HG03095 (cell line): ENCODE results near the gene COL25A1.
"Not testable (repeated sequence)": the region's sequence is repeated elsewhere in the genome, so short reads cannot be mapped to it uniquely, and the experiment has no call there.

Experiments
- ATAC-seq: cut with Tn5 transposase; IDR thresholded peaks from one replicate; pipeline ENCODE4 v1.9.1; 2021; ENCODE audit warnings: moderate library complexity; ENCODE audit not compliant: unreplicated experiment

COL25A1 gene

DNA sequence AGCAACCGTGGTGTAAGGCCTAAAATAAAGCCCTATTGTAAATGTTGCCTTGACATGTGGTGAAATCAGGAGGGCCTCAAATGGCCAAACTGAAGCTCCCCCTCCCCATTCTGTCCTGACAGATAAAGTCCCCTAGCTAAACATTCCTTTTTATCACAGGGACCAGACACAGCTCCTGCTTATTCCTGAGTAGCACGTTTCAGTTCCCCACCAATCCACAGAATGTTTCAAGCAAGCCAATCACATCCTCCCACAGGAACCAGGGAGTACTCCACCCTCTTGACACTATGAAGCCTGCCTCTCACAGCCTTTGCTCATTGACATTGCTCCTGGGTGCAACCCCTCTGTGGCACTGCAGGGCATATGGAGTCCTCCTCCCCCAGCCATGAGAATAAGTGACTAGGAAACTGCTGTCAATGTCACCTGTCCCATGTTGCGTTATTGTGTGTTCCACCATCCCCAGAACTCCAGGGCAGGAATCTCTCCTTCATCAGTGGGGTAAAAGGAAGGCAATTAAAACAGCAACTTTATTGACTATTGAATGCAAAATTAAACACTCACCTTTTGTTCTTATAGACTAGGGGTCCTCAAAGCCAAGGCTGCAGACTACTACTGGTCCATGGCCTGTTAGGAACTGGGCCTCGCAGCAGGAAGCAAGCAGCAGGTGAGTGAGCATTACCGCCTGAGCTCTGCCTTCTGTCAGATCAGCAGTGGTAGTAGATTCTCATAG lies 128.1 kb downstream of the COL25A1 start:
- no peak for ATAC-seq

DNA sequence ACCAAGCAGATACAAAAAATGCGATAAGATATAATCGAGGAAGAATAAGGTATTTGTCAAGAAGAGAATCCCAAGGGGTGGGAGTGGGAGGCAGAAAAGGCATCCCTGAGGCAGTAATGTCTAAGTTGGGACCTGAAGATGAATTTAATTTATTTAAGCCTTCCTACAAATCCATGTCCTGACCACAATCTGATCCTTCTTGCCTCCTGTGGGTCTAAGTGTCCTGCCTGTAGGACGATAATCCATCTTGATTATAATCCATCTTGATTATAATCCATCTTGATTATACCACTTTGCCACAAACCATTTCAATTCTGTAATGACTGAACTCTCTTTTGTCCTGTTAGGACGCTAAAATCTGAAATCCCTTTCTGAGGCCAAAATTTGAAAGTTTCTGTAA lies 130.2 kb downstream of the COL25A1 start:
- ATAC-seq = no peak

DNA sequence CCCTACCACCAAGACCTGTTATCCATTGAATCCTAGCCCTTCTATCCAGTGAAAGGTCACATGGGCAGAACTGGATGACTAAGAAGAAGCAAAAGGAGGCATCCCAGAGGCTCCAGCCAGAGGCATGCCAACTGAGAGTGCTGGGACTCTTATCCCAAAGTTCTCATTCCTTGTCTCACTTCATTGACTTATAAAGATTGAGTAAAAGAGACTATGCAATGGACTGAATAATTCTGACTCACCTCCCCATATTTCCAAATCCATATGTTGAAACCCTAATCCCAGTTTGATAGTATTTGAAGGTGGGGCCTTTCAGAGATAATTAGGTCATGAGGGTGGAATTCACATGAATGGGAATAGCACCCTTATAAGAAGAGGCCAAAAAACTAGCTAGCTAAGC lies 131.4 kb downstream of the COL25A1 start:
- ATAC-seq = no peak

DNA sequence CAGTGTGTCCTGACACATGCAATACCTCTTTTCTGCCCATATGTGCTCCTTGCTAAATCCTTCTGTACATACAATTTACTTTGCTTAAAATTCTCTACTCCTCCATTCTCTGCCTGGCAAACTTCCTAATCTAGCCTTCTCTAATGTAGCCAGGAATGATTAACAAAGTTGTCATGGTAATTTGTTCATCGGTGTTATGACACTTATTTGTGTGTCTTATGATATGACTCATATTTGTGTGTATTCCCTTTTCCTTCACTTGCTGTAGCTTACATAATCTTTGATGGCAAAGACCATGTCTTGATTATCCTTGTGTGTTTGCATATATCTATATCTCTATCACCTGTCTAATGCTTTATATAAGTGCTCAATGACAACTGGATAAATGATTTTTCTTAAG lies 133.3 kb downstream of the COL25A1 start:
- no peak for ATAC-seq

DNA sequence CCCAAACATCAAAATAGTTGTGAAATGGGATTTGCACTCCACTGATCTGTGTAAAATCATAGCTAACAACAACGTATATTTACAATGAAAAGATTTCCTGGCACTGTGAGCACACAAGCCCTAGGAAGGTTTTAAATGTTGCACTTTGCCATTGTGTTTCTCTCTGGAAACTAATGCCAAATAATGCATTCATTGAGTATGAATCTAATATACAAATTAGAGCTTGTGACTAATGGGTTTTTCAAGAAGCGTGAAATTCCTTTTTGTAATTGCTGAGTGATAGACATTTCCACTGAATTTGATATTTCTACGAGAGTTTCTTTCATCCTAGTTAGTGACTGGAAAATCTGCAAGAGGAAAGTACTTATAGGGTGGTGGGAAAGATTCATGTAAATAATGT lies 135.9 kb downstream of the COL25A1 start:
- ATAC-seq = no peak

DNA sequence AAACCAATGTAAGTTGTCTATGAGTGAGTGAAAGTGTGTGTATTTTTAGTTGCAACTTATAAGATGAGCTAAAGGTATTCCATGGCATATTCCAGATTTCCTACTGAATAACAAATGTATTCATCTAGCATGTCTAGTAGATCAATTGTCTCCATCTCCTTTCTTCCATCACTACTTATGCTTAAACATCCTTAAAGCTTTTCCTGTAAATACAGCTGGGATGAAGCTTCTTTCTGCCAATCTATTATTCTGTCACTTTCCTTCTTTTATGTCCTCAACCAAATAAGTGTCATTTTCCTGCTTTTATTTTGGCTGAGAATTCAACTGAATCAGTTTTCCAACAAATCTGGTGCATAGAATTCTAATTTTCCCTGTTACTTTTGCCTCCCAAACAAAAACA lies 136.3 kb downstream of the COL25A1 start:
- no peak for ATAC-seq

DNA sequence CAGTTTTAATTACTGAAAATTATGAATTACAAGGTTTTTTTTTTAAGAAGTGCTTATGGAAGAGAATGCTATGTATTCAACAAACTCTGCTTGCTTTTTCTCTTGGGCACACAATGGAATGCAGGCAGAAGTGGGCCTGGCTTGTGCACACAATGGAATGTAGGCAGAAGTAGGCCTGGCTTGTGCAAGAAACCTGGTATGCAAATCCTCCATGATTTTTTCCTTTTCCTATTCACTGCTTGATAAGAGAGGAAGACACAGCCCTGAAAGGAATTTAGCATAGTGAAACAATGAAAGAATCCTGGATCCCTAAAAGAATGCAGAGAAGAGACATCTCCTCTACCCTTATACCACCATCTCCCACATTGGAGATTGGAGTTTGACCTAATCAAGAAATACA lies 138.4 kb downstream of the COL25A1 start:
- ATAC-seq = no peak

DNA sequence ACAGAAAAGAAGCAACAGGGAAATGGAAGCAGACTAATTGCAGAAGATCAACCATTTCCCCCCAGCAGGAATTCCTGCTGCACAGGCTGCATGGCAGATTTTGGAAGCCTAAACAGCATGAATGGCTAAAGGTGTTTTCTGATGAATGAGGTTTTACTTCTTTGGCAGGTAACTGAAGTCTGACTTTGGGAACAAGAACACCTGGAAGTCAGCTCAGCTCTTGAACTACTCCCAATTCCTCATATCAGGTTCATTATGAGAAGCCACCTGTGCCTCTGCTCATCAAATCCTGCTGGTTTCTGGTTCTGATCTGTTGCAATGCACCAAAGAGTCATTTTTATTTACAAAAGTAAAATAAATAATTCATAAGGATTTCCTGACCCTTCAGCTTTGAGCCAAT lies 139.0 kb downstream of the COL25A1 start:
- ATAC-seq = no peak

DNA sequence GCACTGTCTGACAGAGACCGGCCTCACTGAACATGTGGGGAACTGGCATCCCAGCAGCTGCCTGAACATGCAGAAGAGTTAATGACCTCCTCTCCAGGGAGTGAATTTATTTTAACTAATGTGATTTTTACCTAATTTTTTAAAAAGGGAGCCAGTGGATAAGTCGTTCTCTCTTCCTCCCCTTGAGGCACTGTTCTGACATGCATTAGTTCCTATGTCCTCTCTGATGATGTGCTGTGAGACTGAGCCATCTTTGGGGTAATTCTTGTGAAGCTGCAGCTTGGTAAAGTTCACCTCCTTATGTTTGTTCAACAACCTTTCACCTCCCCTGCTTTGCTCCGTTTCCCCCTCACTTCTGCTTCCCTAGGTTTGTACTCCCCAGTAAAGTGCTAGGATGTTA lies 139.7 kb downstream of the COL25A1 start:
- ATAC-seq = no peak

DNA sequence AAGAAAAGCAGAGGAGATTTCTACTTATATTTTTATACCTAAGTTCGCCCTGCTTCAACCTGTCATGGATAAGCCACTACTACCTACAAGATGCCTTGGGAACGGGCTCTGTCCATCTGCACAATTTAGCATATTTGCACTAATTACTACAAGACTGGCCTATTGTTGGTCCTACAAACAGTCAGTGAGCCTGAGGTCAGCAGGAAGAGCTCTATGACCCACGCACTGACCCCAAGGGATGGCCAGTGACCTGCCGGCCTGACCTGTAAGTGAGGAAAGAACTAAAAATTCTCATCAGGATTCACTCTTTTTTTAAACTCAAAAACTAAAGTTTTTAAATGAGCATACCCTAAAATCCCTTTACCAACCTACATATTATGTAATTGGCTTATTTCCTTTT lies 142.0 kb downstream of the COL25A1 start:
- no peak for ATAC-seq

DNA sequence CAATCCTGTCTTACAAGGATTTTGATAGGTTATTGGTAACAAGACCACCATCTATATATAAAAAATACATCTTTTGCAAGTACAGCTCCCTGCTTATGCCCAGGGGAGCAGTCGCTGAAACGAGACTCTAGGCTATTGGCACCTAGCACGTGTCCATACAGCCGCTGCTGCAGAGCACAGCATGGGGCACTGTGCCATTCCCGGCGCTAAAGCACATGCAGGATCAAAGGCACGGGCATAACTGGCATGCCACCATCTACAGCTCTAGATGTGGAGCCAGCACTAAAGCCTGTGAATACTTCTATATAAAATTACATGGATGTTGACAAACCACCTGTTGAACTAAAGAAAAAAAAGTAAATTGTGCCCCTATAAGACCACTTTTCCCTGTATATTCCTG lies 144.8 kb downstream of the COL25A1 start:
- ATAC-seq = no peak

DNA sequence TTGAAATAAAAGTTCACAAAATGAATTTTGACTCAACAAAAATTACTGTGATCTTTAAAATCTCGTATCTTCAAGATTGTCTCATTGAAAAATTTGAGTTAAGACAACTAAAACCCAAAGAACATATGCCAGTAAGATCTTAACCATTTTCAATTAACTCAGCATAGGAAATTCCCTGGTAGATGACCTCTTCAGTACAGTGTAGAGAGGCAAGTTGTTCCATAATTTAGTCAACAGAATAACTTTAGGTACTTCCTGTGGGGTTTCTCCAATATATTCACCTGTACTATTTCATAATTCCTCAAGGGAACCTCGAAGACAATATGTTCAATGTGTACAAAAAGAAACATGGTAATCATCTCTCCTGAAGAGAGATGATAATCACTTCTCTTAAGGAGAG lies 145.3 kb downstream of the COL25A1 start:
- ATAC-seq = no peak

DNA sequence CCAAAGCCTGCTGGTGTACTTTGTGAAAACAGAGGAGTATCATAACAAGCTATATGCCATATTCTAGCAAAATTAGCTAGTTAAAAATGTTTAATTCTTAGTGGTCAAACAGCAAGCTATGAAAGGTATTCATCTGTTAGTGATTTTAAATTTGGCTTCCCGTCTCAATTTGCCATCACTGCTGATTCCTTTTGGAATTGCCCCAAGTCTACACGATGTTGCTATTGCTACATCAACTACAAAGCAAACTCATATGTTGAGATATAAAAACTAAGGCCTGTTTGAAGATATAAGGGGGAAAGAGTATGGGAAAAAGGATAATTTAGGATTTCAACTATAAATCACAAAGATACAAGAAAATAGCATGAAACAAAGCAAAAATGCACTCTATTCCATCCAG lies 146.1 kb downstream of the COL25A1 start:
- ATAC-seq = no peak

DNA sequence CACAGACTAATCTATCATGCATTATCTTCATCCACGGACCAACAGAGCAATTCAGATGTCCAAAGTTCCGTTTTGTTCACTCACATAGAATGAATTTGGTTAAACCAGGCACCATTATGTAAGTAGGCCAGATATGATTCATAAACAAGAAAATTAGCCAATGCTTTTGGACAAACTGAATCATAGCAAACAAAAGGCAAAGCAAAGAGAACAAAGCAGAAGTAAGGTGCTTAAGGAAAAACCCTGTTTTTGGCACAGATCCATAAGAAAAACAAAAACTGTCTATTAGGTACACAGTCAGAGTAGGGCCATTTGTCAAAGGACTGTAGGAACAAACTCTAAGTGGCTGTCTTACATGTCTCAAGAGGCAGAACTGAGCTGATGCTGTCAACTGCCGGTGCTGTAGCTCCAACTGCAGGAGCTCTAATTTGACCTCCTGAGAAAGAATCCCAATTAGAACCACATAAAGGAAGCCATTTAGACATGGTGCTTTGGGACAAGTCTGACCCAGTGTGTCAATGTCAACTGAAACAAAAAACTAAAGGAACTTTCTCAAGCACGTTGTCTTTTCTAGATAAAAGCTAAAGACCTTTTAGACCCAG lies 146.7 kb downstream of the COL25A1 start:
- no peak for ATAC-seq

DNA sequence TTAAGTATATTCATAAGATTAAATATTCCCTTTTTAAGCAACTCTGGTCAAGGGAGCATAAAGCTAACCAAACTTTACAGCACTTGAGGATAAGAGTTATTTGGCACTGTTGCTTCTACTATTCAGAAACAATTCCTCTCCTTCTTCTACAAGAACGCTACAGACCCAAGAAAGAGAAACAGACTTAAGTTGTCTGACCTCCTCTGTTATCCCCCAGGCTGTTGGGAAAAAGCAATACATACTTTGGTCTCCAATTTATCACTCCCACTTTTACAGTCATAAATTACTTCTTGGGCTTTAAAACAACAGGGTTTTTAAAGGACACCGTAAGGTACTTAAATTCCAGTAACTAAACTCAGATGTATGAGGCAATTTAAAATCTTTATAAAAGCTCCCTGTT lies 147.4 kb downstream of the COL25A1 start:
- ATAC-seq = no peak

DNA sequence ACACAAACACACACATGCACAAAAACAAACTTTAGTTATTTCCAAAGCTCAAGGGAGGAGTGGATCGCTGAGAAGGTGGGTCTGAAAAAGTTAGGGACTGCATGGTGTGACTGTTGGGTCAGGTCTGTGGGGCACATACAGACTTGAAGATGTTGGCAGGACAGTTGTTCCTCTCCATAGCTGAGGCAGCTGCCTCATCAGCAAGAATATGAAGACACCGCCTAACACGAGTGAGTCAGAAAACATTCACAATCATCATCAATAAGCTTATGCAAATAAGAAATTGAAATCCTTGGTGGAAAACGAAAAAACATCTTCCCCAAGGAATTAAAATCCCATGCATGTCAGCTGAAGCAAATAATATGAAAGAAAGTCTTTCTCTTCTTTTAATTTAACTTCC lies 148.0 kb downstream of the COL25A1 start:
- ATAC-seq = no peak

DNA sequence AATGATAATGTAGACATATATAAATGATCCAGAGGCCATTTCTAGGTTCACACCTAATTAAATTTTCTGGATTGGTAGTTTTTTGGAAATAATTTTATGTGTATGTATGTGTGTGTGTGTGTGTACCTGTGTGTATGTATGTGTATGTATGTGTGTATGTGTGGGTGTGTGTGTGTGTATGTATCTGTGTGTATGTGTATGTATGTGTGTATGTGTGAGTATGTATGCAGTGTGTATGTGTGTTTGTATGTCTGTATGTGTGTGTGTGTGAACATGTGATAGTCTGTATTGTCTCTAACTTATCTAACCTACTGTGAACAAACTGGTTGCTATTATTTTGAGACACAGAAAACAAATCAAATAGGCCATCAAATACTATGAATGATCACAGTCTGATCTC lies 152.6 kb downstream of the COL25A1 start:
- no peak for ATAC-seq

DNA sequence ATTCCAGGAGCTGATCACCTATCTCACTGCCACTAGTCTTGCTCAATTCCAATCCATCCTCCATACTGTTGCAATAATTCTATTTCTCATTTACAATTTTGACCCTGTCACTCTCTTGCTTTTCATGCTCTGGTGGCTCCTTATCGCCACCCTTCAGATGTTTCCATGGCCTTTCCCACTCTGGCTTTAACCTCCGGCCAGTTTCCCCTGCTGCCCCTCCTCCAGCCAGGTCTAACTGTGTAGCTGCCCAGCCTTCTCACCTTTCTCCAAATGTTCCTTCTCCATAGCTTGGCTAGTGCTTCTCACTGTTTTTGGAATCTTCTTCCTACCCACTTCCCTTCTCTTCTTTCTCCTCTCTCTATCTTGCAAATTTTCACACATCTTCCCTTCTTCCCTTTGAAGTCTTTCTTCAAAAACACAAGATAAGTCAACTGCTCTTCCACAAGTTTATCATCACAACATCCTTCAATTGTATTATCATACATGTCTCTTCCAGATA lies 153.8 kb downstream of the COL25A1 start:
- ATAC-seq = no peak

DNA sequence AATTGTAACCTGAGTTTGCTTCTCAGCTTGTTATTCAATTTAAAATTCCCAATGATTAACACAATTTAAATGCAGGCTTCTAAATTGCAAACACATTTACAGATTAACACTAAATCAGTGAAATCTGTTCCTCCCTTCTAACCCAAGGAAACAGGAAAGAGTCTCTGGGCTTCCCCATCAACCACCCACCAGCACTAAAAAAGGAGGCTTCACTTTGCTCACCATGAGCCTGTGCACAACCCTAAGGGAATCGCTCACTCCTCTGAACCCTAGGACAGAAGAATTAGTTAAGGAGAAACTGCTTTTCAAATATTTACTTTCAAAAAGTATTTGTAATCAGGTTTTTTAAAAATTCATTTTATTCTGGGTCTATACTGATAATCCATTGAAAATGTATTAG lies 155.3 kb downstream of the COL25A1 start:
- no peak for ATAC-seq

DNA sequence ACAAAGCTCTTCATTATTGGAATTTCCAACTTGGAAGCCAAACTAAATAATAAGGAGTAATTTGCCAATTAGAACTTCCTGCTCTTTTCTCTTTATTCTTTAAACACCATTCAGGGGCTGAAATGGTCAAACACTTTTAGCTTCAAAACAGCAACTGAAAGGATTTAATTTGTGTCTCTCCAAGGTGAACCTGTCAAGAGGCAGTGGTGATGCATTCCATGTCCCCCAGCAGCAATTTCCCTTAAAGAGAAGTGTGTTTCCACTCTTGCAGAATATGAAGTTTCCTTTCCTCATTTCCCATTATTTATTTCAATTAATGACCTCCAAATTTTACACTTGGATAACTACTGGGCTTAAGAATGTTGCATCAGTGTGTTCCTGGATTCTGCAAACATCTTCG lies 156.0 kb downstream of the COL25A1 start:
- no peak for ATAC-seq

DNA sequence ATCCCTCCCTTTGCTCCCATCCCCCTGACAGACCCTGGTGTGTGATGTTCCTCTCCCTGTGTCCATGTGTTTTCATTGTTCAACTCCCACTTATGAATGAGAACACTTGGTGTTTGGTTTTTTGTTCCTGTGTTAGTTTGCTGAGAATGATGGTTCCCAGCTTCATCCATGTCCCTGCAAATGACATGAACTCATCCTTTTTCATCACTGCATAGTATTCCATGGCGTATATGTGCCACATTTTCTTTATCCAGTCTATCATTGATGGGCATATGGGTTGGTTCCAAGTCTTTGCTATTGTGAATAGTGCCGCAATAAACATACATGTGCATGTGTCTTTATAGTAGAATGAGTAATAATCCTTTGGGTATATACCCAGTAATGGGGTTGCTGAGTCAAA lies 164.3 kb downstream of the COL25A1 start:
- ATAC-seq = not testable (repeated sequence)

DNA sequence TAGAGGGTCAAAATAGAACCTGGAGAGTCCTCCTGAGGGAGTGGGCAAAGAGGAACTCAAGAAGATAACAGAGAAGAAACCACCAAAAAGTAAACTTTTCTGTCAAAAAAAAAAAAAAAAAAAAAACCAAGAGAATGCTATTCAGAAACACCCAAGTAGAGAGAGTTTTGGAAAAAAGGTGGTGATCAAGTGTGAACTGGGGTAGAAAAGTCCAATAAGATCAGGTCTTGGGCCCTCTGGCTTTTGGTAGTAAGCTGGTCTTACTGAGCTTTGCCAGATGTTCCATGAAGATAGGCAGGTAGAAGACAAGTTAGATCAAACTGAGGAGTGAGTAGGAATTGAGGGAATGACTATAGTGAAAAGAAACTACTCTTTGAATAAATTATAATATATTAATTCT lies 167.5 kb downstream of the COL25A1 start:
- ATAC-seq = no peak

DNA sequence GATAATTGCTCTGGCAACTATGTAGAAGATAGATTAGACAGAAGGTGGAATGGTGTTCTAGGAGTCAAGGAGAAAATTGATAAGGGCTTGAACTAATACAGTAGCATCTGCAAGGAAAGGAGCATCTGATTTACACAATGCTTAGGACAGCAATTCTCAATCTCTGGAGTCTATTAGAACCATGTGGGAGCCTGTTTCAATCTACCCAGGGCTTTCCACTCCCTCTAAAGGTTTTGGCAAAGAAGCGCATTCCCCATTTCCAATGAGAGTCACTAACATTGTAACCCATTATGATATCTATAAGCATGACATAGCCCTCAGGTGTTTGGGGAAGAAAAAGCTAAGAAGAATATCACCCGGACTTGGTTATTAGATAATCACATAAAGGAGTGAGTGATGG lies 168.2 kb downstream of the COL25A1 start:
- ATAC-seq = no peak
